Measurements from ENCODE around the gene ITPKC.

ITPKC gene

DNA sequence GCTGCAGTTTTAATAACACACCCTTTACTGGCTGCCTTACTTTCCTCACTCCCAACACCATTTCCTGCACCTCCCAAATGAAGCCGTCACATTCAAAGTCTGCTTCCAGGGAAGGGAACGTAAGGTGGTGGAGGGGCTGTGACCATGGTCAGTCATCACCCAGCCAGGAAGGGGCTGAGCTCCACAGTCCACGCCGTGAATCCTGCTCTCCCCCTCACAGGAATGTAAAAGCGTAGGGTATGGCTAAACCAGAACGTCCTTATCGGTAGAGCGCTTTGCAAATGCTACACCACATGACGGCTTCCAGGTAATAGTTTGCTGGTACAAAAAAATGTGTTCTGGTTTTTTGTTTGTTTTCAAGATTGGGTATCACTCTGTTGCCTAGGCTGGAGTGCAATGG lies 33.5 kb upstream of the ITPKC start:
- TF ChIP-seq, protein P1, sequence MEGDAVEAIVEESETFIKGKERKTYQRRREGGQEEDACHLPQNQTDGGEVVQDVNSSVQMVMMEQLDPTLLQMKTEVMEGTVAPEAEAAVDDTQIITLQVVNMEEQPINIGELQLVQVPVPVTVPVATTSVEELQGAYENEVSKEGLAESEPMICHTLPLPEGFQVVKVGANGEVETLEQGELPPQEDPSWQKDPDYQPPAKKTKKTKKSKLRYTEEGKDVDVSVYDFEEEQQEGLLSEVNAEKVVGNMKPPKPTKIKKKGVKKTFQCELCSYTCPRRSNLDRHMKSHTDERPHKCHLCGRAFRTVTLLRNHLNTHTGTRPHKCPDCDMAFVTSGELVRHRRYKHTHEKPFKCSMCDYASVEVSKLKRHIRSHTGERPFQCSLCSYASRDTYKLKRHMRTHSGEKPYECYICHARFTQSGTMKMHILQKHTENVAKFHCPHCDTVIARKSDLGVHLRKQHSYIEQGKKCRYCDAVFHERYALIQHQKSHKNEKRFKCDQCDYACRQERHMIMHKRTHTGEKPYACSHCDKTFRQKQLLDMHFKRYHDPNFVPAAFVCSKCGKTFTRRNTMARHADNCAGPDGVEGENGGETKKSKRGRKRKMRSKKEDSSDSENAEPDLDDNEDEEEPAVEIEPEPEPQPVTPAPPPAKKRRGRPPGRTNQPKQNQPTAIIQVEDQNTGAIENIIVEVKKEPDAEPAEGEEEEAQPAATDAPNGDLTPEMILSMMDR (IDR thresholded peaks at IDR 0.05; ENCODE audit: low read depth, low read length): no peak
- Histone ChIP-seq H3K9me3 (no peaks in the 10 kb centered on the region), H3K27me3 (no peaks in the 10 kb centered on the region), H3K4me1 (no peaks in the 10 kb centered on the region), H3K4me3 (ENCODE audit: low read depth, low read length) (no peak overlapping the region), H3K36me3 (peaks cover 36% of the 10 kb centered on the region)
- no peak for DNase-seq

DNA sequence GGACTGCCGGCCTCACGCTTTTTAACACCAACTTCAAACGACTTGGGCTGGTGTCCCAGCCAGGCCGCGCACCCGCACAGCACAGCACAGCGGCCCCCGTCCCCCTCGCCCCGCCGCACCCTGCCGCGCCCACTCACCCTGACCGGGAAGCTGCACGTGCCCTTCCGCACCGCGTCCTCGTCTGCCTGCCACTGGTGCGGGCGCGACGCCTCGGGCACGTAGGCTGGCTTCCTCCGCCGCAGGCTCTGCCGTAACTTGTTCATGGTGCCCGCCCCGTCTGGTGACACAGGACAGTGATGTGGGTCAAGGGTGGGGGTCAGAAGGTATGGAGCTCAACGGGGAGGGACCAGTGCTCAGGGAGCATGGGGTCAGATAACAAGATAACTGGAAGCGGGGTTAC lies 32.6 kb upstream of the ITPKC start:
- H3K36me3 ChIP-seq: peaks cover 34% of the 10 kb centered on the region
- no peaks in the 10 kb centered on the region for H3K9me3 ChIP-seq
- H3K4me1 ChIP-seq: no peaks in the 10 kb centered on the region; the same call in 1 of the 2 replicates
- no peaks in the 10 kb centered on the region for H3K27me3 ChIP-seq
- no peak overlapping the region for H3K4me3 ChIP-seq (ENCODE audit: low read depth, low read length)
- no peak for DNase-seq
- TF ChIP-seq, protein P1 (IDR thresholded peaks at IDR 0.05; ENCODE audit: low read depth, low read length): no peak

DNA sequence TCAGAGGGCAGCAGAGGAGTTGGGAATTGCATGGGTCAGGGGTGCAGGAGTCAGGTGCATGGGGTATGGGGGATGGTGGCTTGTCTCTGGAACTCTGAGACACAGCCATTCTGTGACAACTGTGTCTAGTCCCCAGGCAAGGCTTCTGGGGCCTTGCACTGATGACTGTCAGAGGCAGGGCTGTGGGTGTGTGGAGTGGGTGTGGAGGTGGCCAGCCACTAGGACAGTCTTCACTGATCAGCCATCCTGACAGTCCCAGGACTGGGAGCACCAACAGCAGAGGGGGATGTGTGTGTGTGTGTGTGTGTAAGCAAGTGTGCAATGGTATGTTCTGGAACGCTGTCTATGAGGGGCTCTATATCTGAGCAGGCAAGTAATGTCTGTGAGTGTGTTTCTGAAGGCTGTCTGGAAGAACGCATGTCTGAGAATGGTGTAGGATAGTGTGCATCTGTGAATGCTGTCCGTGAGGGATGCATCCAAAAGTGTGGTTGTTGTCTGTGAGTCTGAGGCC lies 31.8 kb upstream of the ITPKC start:
- DNase-seq: no peak
- Histone ChIP-seq H3K36me3 (peaks cover 31% of the 10 kb centered on the region), H3K27me3 (no peaks in the 10 kb centered on the region), H3K9me3 (no peaks in the 10 kb centered on the region), H3K4me1 (no peaks in the 10 kb centered on the region; the same call in 1 of the 2 replicates), H3K4me3 (ENCODE audit: low read depth, low read length) (no peak overlapping the region)
- TF ChIP-seq, protein P1 (IDR thresholded peaks at IDR 0.05; ENCODE audit: low read depth, low read length): no peak

DNA sequence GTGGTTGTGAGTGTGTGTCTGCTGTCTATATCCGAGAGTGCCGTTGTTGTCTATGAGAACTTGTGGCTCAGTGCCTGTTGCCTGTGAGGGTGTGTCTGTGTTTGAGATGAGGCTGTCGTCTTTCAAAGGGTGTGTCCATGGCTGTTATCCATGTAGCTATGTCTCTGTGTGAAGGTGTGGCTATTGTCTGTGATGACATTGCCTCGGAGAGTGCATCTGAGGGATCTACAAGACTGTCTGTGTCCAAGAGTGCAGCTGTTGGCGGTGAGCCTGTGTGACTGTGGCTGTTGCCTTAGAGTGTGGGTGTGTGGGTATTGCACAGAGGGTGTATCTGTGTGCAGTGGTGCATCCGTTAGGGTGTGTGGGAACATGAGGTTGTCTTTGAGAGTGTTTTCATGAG lies 31.3 kb upstream of the ITPKC start:
- no peaks in the 10 kb centered on the region; the same call in 1 of the 2 replicates for H3K4me1 ChIP-seq
- no peak for DNase-seq
- H3K4me3 ChIP-seq (ENCODE audit: low read depth, low read length): no peak overlapping the region
- peaks cover 26% of the 10 kb centered on the region for H3K36me3 ChIP-seq
- H3K9me3 ChIP-seq: no peaks in the 10 kb centered on the region
- TF ChIP-seq, protein P1 (IDR thresholded peaks at IDR 0.05; ENCODE audit: low read depth, low read length): no peak
- no peaks in the 10 kb centered on the region for H3K27me3 ChIP-seq

DNA sequence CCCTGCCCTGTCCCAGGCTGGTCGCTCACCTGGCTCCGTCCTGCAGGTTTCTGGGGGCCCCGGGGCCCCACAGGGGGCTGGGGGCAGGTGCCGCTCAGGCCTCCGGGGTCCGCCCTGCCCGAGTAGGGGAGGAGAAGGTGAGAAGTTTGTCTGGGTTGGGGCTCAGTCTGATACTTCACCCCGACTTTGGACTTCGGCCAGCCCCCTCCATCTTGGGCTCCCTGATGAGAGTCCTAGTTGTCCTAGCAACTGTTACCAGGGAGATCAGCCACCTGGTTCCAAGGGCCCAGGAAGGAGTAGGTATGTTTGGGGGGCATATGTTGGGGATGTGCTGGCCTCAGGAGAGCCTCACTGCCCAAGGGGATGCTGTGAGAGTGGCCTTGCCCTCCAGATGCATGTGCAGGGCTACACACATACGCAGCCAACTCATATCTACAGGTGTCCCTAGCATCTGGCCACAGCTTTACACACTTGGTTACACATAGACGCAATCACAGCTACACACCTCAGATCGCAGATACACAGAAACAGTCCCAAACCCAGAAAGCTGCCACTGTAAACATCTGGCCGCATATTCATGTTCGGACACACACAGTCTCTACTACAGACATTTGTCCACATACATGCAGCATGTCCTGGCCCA lies 29.9 kb upstream of the ITPKC start:
- TF ChIP-seq, protein P1 (IDR thresholded peaks at IDR 0.05; ENCODE audit: low read depth, low read length): no peak
- H3K27me3 ChIP-seq: no peaks in the 10 kb centered on the region
- peaks cover 13% of the 10 kb centered on the region for H3K4me1 ChIP-seq
- peaks cover 17% of the 10 kb centered on the region for H3K36me3 ChIP-seq
- H3K9me3 ChIP-seq: no peaks in the 10 kb centered on the region
- no peak for DNase-seq
- no peak overlapping the region for H3K4me3 ChIP-seq (ENCODE audit: low read depth, low read length)

DNA sequence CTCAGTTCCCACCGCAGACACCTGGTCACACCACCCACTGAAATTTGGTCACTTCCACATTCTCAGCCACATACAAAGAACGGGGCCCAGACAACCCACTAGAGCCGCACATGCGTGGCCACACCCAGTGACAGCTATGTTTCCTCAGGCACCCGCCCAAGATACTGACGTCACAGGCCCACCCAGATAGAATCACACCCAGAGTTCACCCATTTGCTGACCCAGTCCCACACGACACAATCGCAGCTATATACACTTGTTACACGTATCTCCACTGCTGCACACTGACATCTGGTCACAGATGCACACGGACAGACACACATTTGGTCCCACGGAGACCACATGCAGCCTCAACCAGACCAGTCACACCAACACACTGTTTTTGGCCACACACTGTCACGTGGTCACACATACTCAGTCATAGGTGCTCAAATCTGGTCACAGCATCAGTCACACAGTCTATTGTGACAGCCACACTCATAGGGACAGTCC lies 29.3 kb upstream of the ITPKC start:
- no peak for DNase-seq

More for the DNA sequence above, 29.3 kb upstream of the ITPKC start:
- TF ChIP-seq, protein P1 (IDR thresholded peaks at IDR 0.05; ENCODE audit: low read depth, low read length): no peak
- H3K9me3 ChIP-seq: no peaks in the 10 kb centered on the region
- peaks cover 13% of the 10 kb centered on the region for H3K4me1 ChIP-seq
- H3K27me3 ChIP-seq: no peaks in the 10 kb centered on the region
- peaks cover 13% of the 10 kb centered on the region; the same call in 1 of the 2 replicates for H3K36me3 ChIP-seq
- H3K4me3 ChIP-seq (ENCODE audit: low read depth, low read length): no peak overlapping the region
